ENCODE results near the gene KCNB1. TPM values are rescaled to one million over a fixed set of nuclear protein-coding genes. Genes with fewer than 3 reads are reported as not detected.

The KCNB1 gene
- total RNA-seq (10 to 100 TPM in 1 of 5 donors, 1 to 10 TPM in 3, under 1 TPM in 1; 0.58 to 21.0 (median 3.5) TPM), polyA plus RNA-seq (1 to 10 TPM in 1 of 3 donors, under 1 TPM in 1, not detected in 1; 0.12 to 1.4 TPM)
- long read RNA-seq, donor 1, full-length matches to known transcripts = 1 of 1 reads
- long read RNA-seq, donor 1, partial matches to known transcripts = 0 of 1 reads
- long read RNA-seq, donor 1, other reads (novel, unspliced or antisense) = 0 of 1 reads
- long read RNA-seq, donor 2 = 0 reads
- long read RNA-seq, donor 3, full-length matches to known transcripts = 2 of 2 reads
- long read RNA-seq, donor 3, partial matches to known transcripts = 0 of 2 reads
- long read RNA-seq, donor 3, other reads (novel, unspliced or antisense) = 0 of 2 reads
- long read RNA-seq, donor 4 = 0 reads
- long read RNA-seq, donor 5 = 0 reads
- long read RNA-seq, donor 6, full-length matches to known transcripts = 1 of 1 reads
- long read RNA-seq, donor 6, partial matches to known transcripts = 0 of 1 reads
- long read RNA-seq, donor 6, other reads (novel, unspliced or antisense) = 0 of 1 reads
- long read RNA-seq, donor 7, full-length matches to known transcripts = 1 of 1 reads
- long read RNA-seq, donor 7, partial matches to known transcripts = 0 of 1 reads
- long read RNA-seq, donor 7, other reads (novel, unspliced or antisense) = 0 of 1 reads
- long read RNA-seq, donor 8 = 0 reads
- long read RNA-seq, donor 9, full-length matches to known transcripts = 1 of 1 reads
- long read RNA-seq, donor 9, partial matches to known transcripts = 0 of 1 reads
- long read RNA-seq, donor 9, other reads (novel, unspliced or antisense) = 0 of 1 reads
- long read RNA-seq, donor 10 = 0 reads

- TF ChIP-seq EP300 (IDR thresholded peaks at IDR 0.05) (no peak), POLR2AphosphoS5 (IDR thresholded peaks at IDR 0.05) (peak in 1 of 3 donors; percentile 20)
- Histone ChIP-seq H3K27me3 (peaks cover 0 to 67% (median 37%) of the 10 kb centered on the region in 3 donors), H3K4me3 (peak within 1 kb of the TSS; percentile 54 to 69 (median 56)), H3K9me3 (no peaks in the 10 kb centered on the region), H3K36me3 (no peaks in the 10 kb centered on the region), H3K27ac (peak within 1 kb of the TSS in 2 of 5 donors; percentile 19 to 82), H3K4me1 (peaks cover 24 to 69% (median 45%) of the 10 kb centered on the region in 4 donors)
- intact Hi-C loops (cut with DNase I; ENCODE audit: low total_unique reads) = loop anchor here (10.0 kb wide), 1 partner anchor 148 kb away; no protein-coding TSS in a partner anchor
- peak; percentile 42 to 92 for DNase-seq
- 0 to 3% (median 3%) methylated on average over 11 to 34 of the region's 34 CpGs for WGBS, 5 donors
Measured at GRCh38 chr20:49482621-49483017, at the start of gene KCNB1. TSS of gene KCNB1 (minus strand) at chr20:49482668. CDS start at chr20:49482480, 188 bp downstream.

GRCh38 chr20:49529470-49529869, 47.0 kb upstream of the KCNB1 start:
- DNase-seq = no peak
- Histone ChIP-seq H3K27ac (no peak overlapping the region), H3K9me3 (no peaks in the 10 kb centered on the region), H3K4me3 (no peak overlapping the region), H3K36me3 (peaks cover 0 to 10% (median 3%) of the 10 kb centered on the region in 4 donors), H3K27me3 (no peaks in the 10 kb centered on the region), H3K4me1 (peaks cover 0 to 7% (median 0%) of the 10 kb centered on the region in 4 donors)
- TF ChIP-seq POLR2A (IDR thresholded peaks at IDR 0.05) (no peak), CTCF (IDR thresholded peaks at IDR 0.05) (no peak), EP300 (IDR thresholded peaks at IDR 0.05) (no peak), POLR2AphosphoS5 (IDR thresholded peaks at IDR 0.05) (no peak)
- intact Hi-C loops (cut with DNase I; ENCODE audit: low total_unique reads) = no loop called here
- WGBS, 5 donors = 67 to 85% (median 84%) methylated on average over 5 of the region's 5 CpGs

GRCh38 chr20:49526568-49526967, 44.1 kb upstream of the KCNB1 start:
- intact Hi-C loops (cut with DNase I; ENCODE audit: low total_unique reads) = no loop called here
- 54 to 69% (median 61%) methylated on average over 2 of the region's 2 CpGs for WGBS, 5 donors

GRCh38 chr20:49526056-49526455, 43.6 kb upstream of the KCNB1 start:
- intact Hi-C loops (cut with DNase I; ENCODE audit: low total_unique reads) = no loop called here
- TF ChIP-seq POLR2AphosphoS5 (IDR thresholded peaks at IDR 0.05) (no peak), POLR2A (IDR thresholded peaks at IDR 0.05) (no peak), EP300 (IDR thresholded peaks at IDR 0.05) (no peak), CTCF (IDR thresholded peaks at IDR 0.05) (no peak)
- WGBS, 5 donors = 87 to 93% (median 89%) methylated on average over 6 of the region's 6 CpGs

More at GRCh38 chr20:49526568-49526967, 44.1 kb upstream of the KCNB1 start:
- DNase-seq = no peak
- H3K27ac ChIP-seq = no peak overlapping the region
- no peaks in the 10 kb centered on the region for H3K9me3 ChIP-seq
- H3K4me3 ChIP-seq = no peak overlapping the region
- no peaks in the 10 kb centered on the region for H3K27me3 ChIP-seq
- H3K36me3 ChIP-seq = peaks cover 0 to 19% (median 8%) of the 10 kb centered on the region in 4 donors
- H3K4me1 ChIP-seq = no peaks in the 10 kb centered on the region
- TF ChIP-seq CTCF (IDR thresholded peaks at IDR 0.05) = no peak

More at GRCh38 chr20:49526056-49526455, 43.6 kb upstream of the KCNB1 start:
- Histone ChIP-seq H3K36me3 (peaks cover 0 to 19% (median 8%) of the 10 kb centered on the region in 4 donors), H3K4me1 (no peaks in the 10 kb centered on the region), H3K27me3 (no peaks in the 10 kb centered on the region), H3K4me3 (no peak overlapping the region), H3K27ac (no peak overlapping the region), H3K9me3 (no peaks in the 10 kb centered on the region)
- DNase-seq = no peak

Measured in stomach (tissue), 19 donors.